GM19452 (cell line): ENCODE measurements around the gene SFT2D3.

Experiments used
- ATAC-seq: cut with Tn5 transposase; IDR thresholded peaks from one replicate; pipeline ENCODE4 v1.9.1; 2021; ENCODE audit not compliant: unreplicated experiment

SFT2D3 gene

DNA sequence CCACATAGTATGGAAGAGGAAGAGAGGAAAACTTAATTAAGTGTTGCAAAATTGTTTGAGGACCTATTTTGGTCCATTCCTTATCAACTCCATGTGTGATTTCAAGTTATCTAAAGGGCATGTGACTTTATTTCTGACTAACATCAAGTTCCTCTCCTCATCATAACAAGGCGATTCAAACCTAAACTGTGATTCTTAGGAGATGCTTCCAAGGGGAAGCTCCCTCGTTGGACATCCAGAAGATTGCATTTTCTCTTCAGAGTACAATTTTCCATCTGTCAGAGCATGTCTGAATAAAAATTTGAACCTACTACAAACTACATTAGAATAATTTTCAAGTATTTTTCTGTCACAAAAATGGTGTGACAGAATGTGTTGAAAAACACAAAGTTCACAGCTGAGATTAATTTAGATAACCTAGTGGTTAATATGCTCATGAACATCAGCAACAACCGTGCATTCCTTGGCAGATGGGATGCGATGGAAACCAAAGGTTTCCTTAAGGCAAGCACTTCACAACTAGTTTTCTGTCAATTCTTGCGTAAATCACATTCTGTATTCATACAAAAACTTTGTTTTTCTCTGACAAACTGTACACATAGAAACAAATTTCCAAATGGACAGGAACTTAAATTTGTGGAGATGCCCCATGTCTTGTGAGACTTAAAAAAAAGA lies 4.2 kb downstream of the SFT2D3 start:
- ATAC-seq, result no peak

DNA sequence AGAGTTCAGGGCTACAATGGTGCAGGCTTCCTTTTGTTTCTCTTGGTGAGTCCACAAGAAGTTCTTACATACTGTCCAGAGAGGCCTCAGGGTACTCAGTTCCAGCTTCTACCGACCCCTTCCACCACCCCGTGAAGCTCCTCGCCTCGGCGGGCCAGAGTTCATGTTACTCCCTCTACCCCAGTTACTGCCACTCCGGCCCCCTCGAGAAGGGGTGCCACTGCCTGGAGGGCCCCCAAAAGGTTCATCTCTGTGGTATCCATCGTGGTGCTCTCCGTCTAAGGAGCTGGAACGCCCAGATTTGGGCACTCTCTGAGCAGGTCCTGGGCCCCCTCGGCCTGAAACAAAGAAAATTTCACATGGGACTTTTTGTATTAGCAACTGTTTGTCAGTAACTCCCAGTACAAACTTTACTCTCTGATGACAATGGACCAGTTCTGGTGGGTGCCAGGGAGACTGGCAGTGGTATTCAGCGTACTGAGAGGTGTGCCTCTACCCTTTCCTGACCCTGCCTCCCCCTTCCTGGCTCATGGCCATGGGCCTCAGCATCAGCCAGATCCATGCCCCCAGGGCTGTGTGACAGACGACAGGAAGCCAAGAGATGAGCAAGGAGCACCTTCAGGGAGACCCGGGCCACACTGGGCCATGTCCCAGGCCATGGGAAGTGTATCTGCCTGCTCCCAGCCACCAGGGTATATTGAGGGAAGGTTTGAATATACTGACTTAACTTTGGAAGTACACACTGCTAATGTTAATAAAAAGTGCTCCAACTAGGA lies 5.1 kb downstream of the SFT2D3 start:
- ATAC-seq, result no peak

DNA sequence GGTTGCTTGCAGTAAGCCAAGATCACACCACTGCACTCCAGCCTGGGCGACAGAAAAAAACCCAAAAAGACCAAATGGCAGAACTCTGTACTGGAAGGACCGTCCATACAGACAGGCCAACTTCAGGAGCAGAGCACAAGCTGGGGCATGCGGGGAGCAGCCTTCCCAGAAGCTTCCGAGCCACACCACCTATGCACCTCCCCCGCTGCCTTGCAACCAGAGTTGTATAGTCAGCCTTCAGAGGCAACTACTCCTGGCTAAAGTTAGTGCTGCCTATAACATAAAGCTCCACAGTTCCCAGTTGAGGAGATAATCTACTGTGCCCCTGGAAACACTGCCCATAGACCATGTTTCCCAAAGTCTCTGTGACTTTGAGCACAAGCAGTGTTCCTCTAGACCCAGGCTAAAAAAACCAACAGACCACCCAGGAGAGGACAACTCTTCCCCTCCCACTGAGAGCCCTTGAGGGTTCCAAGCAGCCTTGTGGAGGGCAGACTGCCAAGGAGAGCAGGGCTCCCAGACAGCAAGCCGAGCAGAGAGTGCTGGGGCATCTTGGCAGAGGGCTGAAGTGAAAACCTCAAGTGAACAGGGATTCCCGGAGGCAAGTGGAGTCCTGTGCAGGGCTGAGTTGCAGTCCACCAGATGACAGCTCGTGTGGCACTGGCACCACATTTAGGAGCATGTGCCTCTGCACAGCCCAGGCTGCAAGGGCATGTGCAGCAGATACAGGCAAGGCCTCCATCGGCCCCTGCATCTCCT lies 6.8 kb downstream of the SFT2D3 start:
- no peak for ATAC-seq

DNA sequence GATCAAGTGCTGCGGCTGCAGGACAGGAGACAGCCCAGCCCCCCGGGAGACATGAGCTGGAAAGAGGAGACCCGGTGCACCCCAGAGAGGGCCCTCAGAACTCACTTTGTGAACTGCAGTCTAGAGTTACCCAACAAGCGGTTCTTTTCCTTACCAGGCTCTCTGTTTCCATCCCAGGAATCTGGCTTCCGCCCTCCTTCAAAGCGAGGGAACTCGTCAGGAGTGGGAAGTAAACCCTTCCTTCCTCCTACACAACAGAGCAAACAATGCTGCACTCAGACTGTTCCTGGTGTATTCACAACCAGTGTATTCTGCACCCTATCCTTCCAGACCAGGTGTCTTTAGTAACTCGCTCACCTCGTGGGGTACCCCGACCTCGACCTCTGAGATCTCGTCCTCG lies 8.0 kb downstream of the SFT2D3 start:
- no peak for ATAC-seq

DNA sequence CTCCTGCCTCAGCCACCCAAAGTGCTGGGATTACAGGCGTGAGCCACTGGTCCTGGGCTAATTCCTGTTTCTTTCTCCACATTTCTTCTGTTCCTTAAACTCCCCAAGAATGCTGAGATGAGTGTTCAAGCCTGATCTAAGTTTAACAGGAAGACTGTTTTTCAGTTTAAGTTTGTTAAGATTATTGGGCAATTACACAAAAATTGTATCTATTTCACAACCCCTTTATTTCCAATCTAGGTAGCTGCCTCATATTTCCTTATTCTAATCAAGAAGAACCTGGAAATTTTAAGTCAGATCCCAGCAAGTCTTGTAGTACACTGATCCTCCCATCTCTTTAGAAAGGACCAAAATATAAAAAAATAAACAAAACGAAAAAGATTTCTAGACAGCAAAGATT lies 11.7 kb downstream of the SFT2D3 start:
- no peak for ATAC-seq

DNA sequence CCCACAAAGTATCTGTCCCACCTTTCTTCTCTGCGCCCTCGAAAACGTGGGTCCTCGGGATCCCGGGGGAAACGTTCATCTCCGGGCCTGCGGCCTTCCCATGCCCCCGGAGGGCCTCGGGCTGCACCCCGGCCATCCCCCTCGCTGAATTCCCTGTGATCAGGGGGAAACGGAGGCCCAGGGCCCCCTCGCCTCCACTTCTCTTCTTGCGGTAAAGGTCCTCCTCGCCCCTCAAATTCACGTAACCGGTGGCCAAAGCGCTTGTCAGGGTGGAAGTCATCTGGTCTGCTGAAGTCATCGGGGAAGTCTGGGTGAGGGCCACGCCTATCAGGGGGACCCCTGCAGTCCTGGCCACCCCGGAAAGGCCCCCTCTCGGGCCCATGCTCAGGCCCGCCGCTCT lies 12.3 kb downstream of the SFT2D3 start:
- no peak for ATAC-seq

DNA sequence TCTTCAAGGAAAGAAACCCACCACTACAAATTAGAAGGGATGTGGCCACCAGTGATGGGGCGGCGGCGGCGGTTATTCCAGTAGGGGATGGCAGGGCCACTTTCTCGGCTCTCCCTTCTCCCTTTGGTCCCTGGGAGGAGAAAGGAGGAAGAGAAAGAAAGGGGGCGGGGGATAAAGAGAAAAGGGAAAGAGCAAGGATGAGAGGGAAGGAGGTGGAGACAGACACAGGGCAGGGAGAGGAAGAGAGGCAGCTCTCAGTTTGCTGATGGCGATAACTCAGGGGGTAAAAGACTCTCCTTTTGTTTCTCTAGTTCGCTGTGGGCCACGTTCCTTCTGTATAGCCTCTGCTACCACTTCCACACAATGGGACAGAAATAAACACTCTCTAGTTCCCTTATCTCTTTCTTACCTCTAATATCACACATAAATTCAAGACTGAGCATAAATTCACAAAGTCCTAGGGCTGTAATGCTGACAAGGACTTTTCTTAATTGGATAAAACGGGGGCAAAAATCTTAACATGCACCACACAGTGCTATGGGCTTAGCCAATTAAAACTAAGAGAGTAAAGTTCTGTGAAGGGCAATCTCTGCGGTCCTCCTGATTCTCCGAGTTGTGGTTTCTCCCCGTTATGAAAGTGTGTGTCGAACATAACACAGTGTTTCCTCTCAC lies 14.6 kb downstream of the SFT2D3 start:
- no peak for ATAC-seq

DNA sequence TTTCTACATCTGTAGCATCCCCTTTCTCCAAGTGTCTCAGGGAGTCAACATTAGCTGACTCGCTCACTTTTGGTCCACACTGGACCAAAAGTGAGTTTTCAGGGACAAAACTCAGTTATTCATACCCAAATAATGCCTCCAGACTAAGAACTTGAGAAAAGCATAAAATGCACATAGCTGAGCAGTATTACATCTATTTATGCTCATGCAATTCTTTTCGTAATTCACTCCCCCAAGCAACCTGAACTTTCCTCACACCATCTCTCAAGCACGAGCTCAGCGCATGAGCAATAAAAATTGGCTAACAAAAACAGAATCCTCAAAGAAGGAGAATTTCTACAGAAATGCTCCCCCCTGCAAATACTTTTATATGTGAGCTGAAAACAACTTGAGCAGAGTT lies 17.0 kb downstream of the SFT2D3 start:
- no peak for ATAC-seq

DNA sequence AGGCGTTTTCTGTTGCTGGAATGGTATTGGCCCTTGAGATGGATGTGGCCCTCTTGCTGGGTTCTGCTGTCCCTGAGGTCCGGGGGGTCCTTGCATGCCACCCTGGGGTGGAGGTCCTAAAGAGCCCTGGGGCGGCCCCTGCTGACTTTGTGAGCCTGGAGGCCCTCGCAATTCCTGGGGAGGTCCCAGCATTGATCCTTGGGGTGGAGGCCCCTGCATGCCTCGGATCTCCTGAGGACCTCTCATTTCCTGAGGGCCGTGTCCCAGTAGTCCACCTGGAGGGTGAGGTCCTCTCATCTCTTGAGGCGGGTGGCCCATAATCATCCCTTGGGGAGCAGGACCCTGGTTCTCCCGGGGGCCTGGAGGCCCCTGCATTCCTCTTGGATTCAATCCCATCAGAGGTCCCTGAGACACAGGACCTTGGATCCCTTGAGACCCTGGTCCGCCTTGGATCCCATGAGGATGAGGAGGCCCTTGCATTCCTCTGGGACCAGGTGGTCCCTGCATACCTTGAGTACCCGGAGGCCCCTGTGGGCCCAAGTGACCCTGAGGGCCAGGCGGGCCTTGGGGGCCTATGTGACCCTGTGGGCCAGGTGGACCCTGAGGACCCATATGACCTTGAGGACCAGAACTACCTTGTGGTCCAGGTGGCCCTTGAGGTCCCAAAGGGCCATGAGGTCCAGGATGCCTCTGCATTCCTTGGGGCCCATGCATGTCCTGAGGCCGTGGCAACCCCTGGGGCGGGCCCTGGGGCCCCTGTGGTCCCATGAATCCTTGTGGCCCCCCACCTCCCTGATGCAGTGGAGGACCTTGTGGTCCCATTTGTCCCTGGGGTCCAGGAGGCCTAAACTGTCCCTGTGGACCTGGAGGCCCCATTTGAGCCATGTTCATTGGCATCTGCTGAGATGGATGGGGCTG lies 18.3 kb downstream of the SFT2D3 start:
- no peak for ATAC-seq

DNA sequence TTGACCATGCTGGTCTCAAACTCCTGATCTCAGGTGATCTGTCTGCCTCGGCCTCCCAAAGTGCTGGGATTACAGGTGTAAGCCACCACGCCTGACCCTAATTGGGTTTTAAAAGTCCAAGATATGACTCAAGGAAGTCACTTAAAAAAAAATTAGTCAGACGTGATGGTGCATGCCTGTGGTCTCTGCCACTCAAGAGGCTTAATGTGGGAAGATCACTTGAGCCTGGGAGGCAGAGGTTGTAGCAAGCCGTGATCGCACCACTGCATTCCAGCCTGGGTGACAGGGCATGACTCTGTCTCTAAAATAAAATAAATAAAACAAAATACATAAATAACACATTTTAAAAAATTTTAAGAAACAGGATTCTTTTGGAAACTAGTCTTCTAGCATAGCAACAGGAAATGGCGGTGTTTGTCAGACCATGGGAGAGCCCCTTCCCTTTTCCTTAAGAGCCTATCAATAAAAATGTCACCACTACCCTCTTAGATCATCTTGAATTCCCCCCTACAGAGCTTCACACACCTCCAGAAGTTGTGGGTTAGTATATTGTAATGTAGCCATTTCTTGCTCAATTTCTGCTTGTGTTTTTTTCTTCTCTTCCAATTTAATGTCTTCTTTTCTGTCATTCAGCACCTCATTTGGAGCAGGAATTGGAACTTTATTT lies 20.1 kb downstream of the SFT2D3 start:
- no peak for ATAC-seq

DNA sequence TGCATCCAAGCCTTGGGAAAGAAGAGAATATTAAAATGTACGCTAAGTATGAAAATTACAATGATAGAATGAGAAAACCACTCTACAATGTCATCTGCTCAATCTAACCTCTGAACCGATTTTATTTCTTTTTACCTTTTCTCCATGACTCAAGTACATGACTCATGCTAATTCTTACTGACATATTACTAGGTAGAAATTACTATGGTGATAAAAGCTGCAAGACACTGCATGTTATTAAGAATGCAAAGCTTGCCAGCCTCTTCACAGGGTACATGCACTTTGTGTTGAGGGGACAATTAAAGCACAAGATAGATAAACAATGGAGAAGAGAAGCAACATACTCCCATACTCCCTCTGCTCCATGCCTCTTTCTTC lies 20.7 kb downstream of the SFT2D3 start:
- no peak for ATAC-seq

DNA sequence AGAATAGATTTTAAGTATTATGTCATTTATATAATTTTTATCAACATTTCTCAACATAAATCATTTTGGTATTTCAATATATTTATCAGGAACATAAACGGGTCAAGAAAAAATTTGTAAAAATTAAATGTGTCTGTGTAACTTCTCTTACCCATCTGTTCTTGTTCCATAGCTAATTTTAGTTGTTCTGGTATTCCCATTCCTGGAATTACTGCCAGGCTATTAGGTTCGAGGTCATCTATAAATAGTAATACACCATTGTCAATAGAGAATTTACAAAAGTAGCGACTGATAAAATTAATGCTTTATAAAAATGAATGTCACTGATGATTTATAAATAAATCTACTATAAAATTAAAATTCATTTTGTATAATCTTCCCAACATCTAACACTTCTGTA lies 21.5 kb downstream of the SFT2D3 start:
- no peak for ATAC-seq

DNA sequence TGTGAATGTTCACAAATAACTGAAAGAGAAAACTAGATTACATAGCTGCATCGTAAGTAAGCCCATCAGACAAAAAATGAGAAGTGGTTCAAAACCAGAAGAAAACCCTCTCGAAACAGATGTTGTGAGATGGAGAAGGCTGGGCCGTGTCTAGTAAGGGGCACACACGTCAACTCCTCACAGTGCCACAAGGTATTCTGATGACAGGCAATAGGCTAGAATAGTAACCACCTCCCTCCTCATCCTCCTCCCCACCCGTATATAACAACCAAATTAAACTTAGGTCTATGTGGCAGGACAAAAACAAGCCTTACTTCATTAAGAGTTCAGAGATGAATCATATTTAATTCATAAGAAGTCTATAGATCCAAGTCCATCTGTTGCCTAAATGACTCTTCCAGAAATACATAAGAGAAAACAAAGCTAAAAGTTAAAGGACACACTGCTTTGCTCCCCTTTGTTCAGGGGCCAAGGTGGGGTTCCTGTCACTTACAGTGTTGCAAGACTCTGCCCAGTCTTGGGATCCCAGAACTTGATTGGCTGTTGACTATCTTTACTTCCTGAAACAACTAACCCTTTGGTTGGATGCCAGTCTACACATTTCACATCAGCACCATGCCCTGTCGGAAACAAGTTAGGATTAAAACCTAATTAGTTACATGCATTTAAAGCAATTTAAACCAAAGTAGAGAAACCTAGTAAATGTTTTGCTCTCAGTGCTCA lies 25.0 kb downstream of the SFT2D3 start:
- ATAC-seq, result no peak

DNA sequence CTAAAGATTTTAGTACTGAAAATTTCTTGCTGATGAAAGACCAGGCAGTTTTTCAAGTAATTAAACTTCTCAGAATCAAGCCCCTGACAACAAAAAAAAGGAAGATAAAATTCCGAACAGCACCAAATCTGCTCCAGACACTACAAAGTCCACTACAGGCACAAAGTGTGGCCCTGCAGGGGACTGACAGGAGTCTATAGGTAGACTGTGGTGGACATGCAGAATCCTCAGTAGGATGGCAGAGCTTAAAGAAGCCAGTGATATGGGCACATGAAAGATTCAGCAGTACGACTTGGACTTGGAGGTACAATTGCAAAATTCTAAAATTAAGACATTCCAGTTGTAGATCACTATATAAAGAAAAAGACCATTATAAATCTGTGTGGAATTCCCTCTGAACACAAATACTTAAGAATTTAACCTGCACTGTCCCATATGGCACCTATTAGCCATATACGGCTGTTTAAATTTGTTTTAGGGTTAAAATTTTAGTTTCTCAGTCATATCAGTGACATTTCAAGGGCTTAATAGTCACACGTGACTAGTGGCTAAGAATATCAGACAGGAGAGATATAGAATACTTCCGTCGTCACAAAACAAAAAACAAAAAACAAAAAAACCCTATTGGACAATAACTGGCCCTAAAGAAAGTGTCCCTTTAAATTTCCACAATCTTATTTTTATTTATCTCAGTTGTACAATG lies 32.0 kb downstream of the SFT2D3 start:
- ATAC-seq, result no peak

DNA sequence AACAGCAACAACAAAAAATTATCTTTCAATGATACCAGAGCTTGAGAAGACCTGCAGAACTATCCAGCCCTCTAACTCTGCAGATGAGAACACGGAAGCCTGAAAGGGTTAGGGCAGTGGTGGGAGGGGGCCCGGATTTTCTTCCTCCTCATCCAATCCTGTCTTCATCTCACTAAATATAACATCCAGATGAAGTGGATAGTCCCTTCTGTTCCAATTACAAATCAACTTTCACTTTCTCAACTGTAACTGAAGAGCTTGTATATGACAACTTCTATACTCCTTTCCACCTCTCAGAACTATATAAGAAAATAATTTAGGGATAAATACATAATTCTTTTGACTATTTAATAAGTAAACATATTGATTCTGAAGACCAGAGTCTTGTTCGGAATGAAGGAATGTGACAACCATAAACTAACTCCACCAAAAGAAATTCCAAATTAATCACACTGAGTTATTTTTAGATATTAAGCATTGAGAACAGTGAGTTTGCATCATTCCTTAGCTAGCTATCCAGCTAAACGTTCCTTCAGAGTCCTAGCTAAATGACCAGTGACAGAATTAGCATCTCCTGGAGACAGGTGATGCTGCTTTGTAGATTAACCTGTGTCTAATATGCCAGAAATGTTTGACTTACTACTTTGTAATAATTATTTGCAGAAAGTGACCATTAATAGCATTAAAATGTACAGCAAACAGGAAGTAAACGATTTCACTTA lies 32.7 kb downstream of the SFT2D3 start:
- ATAC-seq, result no peak

DNA sequence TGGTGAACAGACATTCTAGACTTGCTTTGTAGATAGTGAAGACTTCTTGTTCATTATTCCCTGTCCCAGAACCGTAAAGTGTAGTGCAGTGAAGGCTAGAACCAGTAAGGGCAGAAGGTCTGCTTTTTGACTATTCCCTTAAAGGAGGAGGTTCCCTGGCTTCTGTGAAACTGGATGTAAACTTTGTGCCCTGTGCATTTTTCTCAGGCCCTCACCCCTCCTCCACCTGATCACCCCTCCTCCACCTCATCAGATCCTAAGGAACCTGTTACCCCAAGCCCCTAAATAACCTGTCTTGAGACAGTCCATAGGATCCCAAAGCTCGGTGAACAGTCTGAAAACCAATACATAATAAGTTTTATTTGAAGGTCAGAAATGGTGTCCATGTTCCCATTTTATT lies 33.7 kb downstream of the SFT2D3 start:
- peak; percentile 5 for ATAC-seq

DNA sequence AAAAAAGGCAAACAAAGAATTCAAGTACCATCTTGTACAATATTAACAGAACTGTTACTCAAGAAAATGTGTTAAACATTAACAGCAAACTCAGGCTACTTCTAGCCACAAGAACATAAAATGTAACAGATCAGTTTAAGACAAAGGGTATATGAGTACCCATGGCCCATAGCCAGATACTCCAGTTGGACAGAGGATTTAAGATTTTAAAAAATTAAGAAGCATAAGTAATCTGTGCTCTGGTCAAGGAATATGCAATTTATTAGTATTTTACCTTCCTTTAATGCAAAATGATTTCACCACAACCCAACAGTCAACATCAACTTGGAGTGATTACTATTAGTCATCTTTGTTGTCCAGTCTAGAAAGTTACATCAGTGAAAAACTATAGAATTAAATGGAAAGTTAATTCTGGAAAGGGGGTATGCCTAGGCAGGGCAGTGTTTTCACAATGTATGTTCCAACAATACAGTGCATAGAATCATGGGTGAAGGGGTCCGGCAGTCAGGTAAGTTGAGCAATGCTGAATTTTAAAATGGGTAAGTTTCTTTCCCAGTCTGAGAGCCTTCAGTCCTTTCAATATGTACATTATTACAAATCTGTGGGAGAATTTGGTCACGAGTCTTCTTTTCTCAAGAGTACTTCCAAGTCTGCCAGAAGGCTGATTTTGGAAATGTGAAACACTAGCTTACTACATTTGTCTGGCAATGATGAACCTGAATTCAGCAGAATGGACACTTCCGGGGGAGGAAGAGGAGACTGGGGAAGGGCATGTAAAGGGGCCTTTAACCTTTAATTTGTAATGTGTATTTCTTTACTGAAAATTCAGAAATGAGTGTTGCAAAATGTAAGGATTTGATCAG lies 34.5 kb downstream of the SFT2D3 start:
- peak; percentile 79 for ATAC-seq
